ENCODE results near the gene FBXW5. TPM values are rescaled to one million over a fixed set of nuclear protein-coding genes. Genes with fewer than 3 reads are reported as not detected.

The FBXW5 gene
- total and polyA plus RNA-seq, 2 donors (not counting 3 experiments of a cell fraction or from before 2014, with no cell fraction given): 97.3 to 151 TPM

DNA sequence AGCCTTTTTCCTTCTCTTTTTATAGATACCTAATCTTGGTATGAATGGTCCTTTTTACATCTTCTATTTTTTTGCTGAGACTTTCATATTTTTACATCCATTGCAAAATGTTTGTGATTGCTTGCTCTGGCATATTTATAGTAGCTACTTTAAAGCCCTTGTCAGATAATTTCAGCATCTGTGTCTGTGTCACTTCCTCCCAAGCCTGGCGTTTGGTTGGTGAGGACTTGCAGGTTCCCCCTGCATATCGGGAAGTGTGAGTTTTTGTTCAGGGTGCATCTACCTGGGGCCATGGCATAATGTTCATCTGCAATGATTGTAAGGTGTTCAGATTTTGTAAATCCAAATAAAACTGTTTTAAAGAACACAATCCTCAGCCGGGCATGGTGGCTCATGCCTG is 8.9 kb downstream of the FBXW5 start:
- no peaks in the 10 kb centered on the region for H3K4me1 ChIP-seq (ENCODE audit: control insufficient read depth, extremely low read depth, insufficient read depth, low read length)
- TF ChIP-seq MAX (IDR thresholded peaks at IDR 0.05; ENCODE audit: insufficient read depth, insufficient read length) (no peak), JUN (IDR thresholded peaks at IDR 0.05; ENCODE audit: borderline replicate concordance, insufficient read depth, insufficient read length, low read depth) (no peak), GATA2 (IDR thresholded peaks at IDR 0.05; ENCODE audit: insufficient read depth, insufficient read length, low read depth, low read length) (no peak), MYC (IDR thresholded peaks at IDR 0.05; ENCODE audit: low read depth, low read length) (no peak), POLR2AphosphoS5 (IDR thresholded peaks at IDR 0.05; ENCODE audit: insufficient read depth, low read depth, low read length) (no peak)
- TF ChIP-seq, protein P1, sequence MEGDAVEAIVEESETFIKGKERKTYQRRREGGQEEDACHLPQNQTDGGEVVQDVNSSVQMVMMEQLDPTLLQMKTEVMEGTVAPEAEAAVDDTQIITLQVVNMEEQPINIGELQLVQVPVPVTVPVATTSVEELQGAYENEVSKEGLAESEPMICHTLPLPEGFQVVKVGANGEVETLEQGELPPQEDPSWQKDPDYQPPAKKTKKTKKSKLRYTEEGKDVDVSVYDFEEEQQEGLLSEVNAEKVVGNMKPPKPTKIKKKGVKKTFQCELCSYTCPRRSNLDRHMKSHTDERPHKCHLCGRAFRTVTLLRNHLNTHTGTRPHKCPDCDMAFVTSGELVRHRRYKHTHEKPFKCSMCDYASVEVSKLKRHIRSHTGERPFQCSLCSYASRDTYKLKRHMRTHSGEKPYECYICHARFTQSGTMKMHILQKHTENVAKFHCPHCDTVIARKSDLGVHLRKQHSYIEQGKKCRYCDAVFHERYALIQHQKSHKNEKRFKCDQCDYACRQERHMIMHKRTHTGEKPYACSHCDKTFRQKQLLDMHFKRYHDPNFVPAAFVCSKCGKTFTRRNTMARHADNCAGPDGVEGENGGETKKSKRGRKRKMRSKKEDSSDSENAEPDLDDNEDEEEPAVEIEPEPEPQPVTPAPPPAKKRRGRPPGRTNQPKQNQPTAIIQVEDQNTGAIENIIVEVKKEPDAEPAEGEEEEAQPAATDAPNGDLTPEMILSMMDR (IDR thresholded peaks at IDR 0.05; ENCODE audit: extremely low read depth in 1 of 2, insufficient read depth in 1 of 2, low read depth in 1 of 2, low read length in 2 of 2): no peak
- POLR2A ChIA-PET: no interaction called here
- no peaks in the 10 kb centered on the region for H3K9me3 ChIP-seq (replicated peaks; ENCODE audit: control insufficient read depth, insufficient read depth, low read length)
- DNase-seq (ENCODE audit: low read depth, low spot score): no peak
- H3K27me3 ChIP-seq (ENCODE audit: control insufficient read depth in 2 of 2, insufficient read depth in 2 of 2, low read length in 2 of 2): no peaks in the 10 kb centered on the region
- CTCF ChIA-PET: interaction anchor here (1.6 kb wide), 1 partner anchor 39 kb away, joined by 3 read pairs; no protein-coding TSS in a partner anchor
- H3K9me1 ChIP-seq (replicated peaks; ENCODE audit: control insufficient read depth, extremely low read depth, insufficient read depth, low read length): no peaks in the 10 kb centered on the region
- H3K4me2 ChIP-seq (ENCODE audit: insufficient read depth, low read length): no peak overlapping the region
- dilution Hi-C loops (cut with MboI; ENCODE audit: extremely low pct_ligation_motif_present, low sequenced_read_pairs) (loop anchor here (25.0 kb wide), 1 partner anchor 123 kb away; the partner anchor contains the start of gene RABL6), intact Hi-C loops (cut with micrococcal nuclease) (loop anchor here (5.0 kb wide), 1 partner anchor 68 kb away; the partner anchor contains the start of gene EDF1)
- no peak for FAIRE-seq
- H4K20me1 ChIP-seq (replicated peaks; ENCODE audit: control insufficient read depth, extremely low read depth, insufficient read depth, low read length): no peaks in the 10 kb centered on the region
- no peak overlapping the region for H3K4me3 ChIP-seq (replicated peaks in 1 of 3; ENCODE audit: insufficient read depth in 1 of 3, low read depth in 1 of 3, low read length in 3 of 3)
- no peak overlapping the region for H2AFZ ChIP-seq (ENCODE audit: low read depth, low read length)
- no peaks in the 10 kb centered on the region for H3K79me2 ChIP-seq (ENCODE audit: control insufficient read depth, insufficient read depth, low read length)
- H3K9ac ChIP-seq (replicated peaks; ENCODE audit: extremely low read depth, insufficient read depth, low read length): no peak overlapping the region
- no TSS peak for BruUV-seq (replicated peaks)
- H3K36me3 ChIP-seq (ENCODE audit: control insufficient read depth in 2 of 2, extremely low read depth in 1 of 2, insufficient read depth in 2 of 2, low read length in 2 of 2): peaks cover 0 to 14% of the 10 kb centered on the region in 2 experiments
- H3K27ac ChIP-seq (ENCODE audit: insufficient read depth, low read depth, low read length): no peak overlapping the region

All from endothelial cell of umbilical vein (primary cell).